HG03558 (cell line): ENCODE data around the gene ACVR2A.

ENCODE experiments used
- ATAC-seq: cut with Tn5 transposase; IDR thresholded peaks from one replicate; pipeline ENCODE4 v1.9.1; 2021; ENCODE audit warnings: moderate number of reproducible peaks; ENCODE audit not compliant: unreplicated experiment; ENCODE audit errors: extremely low read depth

ACVR2A gene

DNA sequence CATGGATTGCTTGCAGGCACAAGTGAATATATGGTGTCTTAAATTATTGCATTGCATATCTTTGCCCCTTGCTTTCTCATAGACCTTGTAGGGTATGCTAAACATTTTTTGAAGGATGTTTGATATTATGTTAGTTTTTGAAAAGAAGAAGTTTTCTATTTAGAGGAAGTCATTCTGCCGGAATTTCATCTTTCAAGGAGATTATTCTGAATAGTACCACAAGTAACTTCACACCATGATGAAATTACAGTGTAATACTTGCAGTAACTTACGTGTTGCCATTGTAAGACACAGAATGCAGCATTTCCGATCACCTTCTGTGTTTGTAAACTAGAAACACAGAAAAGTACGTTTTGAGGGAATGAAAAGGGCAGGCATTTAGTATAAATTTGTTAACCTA, 71.9 kb downstream of the ACVR2A start:
- ATAC-seq = no peak

DNA sequence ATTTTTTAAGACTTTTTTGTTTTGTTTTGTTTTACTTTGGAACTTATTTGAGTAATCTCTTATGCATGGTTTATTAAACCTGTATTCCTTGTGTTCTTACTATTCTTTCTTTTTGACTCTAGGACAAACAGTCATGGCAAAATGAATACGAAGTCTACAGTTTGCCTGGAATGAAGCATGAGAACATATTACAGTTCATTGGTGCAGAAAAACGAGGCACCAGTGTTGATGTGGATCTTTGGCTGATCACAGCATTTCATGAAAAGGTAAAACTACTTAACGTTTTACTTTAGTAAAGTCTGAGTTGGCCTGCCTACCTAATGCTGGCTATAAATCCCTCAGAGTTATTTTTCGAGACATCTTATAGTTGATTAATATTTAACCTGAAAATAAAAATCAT, 72.3 kb downstream of the ACVR2A start:
- ATAC-seq = no peak

- ATAC-seq = no peak
These were observed 79.0 kb downstream of the ACVR2A start for GRCh38 chr2:147923846-147924245.

DNA sequence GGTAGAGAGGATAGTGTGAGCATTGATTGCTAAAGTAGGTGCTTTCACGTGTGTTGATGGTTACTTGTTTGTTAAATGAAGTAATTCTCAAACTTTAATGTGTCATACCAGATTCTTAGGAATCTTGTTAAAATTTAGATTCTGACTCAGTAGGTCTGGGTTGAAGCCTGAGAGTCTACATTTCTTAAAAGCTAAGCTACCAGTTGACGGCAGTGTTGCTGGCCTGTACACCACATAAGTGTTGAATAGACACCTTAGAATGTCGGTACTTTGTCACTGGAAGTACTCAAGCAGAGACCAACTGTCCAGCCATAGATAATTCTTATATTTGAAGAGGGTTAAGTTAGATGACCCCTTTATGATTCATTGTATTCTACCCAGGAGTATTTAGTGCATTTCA, 79.8 kb downstream of the ACVR2A start:
- no peak for ATAC-seq

- ATAC-seq = no peak
These were observed 81.1 kb downstream of the ACVR2A start for GRCh38 chr2:147925886-147926285.

DNA sequence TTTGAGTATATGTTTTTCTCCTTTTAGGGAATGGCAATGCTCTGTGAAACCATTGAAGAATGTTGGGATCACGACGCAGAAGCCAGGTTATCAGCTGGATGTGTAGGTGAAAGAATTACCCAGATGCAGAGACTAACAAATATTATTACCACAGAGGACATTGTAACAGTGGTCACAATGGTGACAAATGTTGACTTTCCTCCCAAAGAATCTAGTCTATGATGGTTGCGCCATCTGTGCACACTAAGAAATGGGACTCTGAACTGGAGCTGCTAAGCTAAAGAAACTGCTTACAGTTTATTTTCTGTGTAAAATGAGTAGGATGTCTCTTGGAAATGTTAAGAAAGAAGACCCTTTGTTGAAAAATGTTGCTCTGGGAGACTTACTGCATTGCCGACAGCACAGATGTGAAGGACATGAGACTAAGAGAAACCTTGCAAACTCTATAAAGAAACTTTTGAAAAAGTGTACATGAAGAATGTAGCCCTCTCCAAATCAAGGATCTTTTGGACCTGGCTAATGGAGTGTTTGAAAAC, 82.3 kb downstream of the ACVR2A start:
- ATAC-seq = no peak

DNA sequence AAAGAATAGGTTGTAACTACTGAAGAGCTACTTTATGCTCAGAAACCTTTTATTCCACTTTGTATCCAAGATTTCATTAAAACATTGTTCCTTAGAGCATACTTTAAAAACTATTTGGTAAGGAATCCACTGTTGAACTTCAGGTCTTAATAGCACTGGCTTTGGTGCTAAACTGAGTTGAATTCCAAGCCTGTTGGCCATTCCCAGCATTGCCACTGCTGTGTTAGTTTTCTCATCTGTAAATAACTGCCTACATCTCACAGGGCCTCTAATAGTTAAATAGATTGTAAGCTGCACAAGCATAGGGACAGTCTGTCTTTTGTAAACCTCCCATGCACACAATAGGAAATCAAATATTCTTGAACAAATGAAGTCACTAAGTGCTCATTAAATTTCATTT, 89.1 kb downstream of the ACVR2A start:
- no peak for ATAC-seq

DNA sequence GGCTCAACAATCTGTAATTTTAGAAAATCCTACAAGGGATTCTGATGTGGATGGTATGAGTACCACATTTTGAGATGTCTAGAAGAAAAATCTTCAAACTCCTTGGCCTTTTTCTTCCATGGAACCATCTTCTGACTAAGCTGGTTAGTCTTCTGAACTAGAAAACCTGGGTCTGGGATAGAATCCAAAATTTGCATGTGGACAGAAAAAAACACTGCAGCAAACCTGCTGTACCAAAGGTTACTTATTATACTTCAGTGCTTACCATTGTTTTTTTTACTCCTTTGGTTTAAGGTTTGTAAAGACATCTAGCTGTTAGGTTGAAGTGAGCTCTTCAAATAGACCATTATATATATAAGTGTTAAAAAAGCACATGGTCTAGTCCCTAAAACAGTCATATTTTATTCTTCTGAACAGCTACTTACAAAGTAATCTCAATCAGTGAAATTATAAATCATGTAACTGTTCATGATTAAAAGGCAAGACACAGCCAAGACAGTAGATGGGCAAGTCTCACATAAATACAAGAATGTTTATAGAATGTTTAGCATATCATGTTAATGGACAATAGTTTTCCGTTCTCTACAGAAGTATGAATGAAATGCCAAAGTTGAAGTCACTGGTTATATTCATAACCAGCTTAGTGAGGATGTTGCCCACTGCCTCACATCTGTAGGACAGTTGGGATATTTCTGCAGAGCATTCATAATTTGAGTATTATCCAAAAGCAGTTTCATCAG, 90.2 kb downstream of the ACVR2A start:
- no peak for ATAC-seq

GRCh38 chr2:147937744-147938349, 93.0 kb downstream of the ACVR2A start:
- no peak for ATAC-seq

- no peak for ATAC-seq
These were observed 94.5 kb downstream of the ACVR2A start for GRCh38 chr2:147939313-147939712.

DNA sequence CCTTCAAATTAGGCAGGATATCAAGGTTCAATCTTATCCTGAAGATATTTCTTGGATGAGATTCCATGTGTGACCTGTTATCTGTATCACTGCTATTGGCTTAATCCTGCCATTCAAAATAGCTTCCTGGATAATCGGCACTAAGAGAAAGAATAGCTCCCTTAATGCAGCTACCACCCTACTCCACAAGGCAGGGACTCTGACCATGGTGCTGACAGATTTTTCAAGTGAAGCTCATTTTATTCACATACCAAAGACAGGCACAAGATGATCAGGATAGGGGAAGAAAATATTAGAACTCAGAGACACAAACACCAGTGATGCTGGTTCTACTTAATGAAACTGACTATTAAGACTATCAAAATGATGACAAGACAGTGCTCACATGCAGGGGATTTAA, 100.8 kb downstream of the ACVR2A start:
- ATAC-seq = no peak

DNA sequence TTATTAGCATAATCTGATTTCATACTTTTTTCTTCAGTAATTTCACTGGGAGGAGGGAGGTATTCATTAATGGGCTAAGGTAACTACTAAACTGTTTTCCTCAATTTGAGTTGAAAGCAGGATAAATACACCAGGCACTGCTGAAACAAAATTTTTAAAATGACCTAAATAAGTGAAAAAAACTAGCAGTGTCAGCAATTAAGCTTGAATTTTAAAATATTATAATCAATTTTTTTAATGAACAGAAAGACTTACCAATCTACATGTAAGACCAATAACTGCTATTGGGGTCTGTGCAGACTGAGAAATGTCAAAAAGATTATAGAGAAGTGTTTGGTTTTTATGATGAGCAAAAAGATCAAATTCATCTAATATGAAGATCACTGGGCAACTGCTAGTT, 107.3 kb downstream of the ACVR2A start:
- no peak for ATAC-seq

DNA sequence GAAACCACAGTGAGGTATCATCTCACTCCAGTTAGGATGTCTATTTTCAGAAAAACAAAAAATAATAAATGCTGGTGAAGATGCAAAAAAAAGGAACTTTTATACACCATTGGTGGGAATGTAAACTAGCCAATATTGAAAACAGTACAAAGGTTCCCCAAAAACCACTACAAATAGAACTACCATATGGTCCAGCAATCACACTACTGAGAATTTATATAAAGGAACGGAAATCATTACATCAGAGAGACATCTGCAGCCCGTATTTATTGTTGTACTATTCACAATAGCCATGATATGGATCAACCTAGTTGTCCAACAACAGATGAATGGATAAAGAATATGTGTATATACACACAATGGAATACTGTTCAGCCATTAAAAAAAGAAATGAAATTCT, 123.7 kb downstream of the ACVR2A start:
- ATAC-seq = no peak

- no peak for ATAC-seq
These were observed 131.3 kb downstream of the ACVR2A start for GRCh38 chr2:147976102-147976501.

GRCh38 chr2:147977679-147978078, 132.8 kb downstream of the ACVR2A start:
- ATAC-seq = no peak
